Pancreas (tissue), 10 donors: Measurements from ENCODE around the gene FXYD2. TPM values are rescaled to one million over a fixed set of nuclear protein-coding genes. Genes with fewer than 3 reads are reported as not detected.
"Not testable (repeated sequence)": the region's sequence is repeated elsewhere in the genome, so short reads cannot be mapped to it uniquely, and the experiment has no call there.

Experiments used
- ATAC-seq, 4 donors: fragments of 200-7000 bp; cut with Tn5 transposase; one replicate each; pipeline versions ENCODE4 v1.8.0 to v1.9.1; 2020; ENCODE audit warnings: mild to moderate bottlenecking in 4 of 4, moderate library complexity in 4 of 4
- DNase-seq, 6 donors: peaks; one replicate each; pipeline ENCODE4 v3.0.0-alpha.2; 2020
- FAIRE-seq: peaks from 2 replicates; lab custom pipeline; 2012; peaks lifted over from hg19 to GRCh38; lab: Jason Lieb, UNC
- H3K27ac ChIP-seq, 4 donors: fragments of 200-600 bp; sonication (generic); 1 replicate in 3 of 4; 2 replicates in 1 of 4; pipeline versions ENCODE4 v1.5.0 to v1.8.0; 2020
- H3K27me3 ChIP-seq, 4 donors: fragments of 200-600 bp; one replicate each; pipeline ENCODE4 v1.8.0; 2021
- H3K36me3 ChIP-seq, 3 donors: fragments of 200-600 bp; sonication (generic) in 1 of 3; one replicate each; pipeline versions ENCODE4 v1.5.0 to v1.8.0; 2020 to 2021
- H3K4me1 ChIP-seq, 3 donors: fragments of 200-600 bp; one replicate each; pipeline ENCODE4 v1.8.0; 2021
- H3K4me3 ChIP-seq, 4 donors: fragments of 200-600 bp; sonication (generic) in 2 of 4; one replicate each; pipeline versions ENCODE4 v1.5.0 to v1.8.0; 2020 to 2021
- H3K9me3 ChIP-seq, 4 donors: fragments of 200-600 bp; one replicate each; pipeline ENCODE4 v1.8.0; 2021
- WGBS, 2 donors: extraction: QIAGEN DNeasy Blood & Tissue Kit; methylation state at CpG; one replicate each; pipeline ENCODE4 v1.1.7; 2013; 5-methylcytosine and 5-hydroxymethylcytosine counted together
- intact Hi-C, 3 donors: fragments of 100-400 bp; cut with DNase I; formaldehyde crosslinking; loops; one replicate each; pipeline versions ENCODE4 v1.11.1 to v1.14.2; 2022
- polyA plus RNA-seq, 2 donors: library from polyadenylated mRNA; stranded (reverse); fragments of 200-250 nt; gene quantifications; one replicate each; pipeline ENCODE4 v1.2.3, GENCODE V29; 2013
- total RNA-seq, 6 donors: library from RNA; stranded (reverse); fragmentation: NEBNext Ultra II Directional in 4 of 6; extraction: Animal tissue kit (Norgen Biotek cat#: 25700) in 4 of 6; gene quantifications; one replicate each; pipeline versions ENCODE4 v1.2.1 to v1.2.4, GENCODE V29; 2021 to 2023
- TF ChIP-seq, protein P1 (sequence below), 4 donors: fragments of 200-600 bp; sonication (generic) in 3 of 4; IDR thresholded peaks; one replicate each; pipeline versions ENCODE4 v1.5.0 to v1.8.0; 2021; ENCODE audit warnings: antibody characterized with exemption in 4 of 4
- donor health status: healthy with polysubstance abuse.
- donor health status: DM: no; HTN: no; CAD: no; lungs with moderate emphysema.
- donor health status: DM: no; HTN: no; CAD: no.
- donor health status: control.
- donor health status: control.
- donor health status: Bipolar disorder and iron deficiency.
- donor health status: DM: yes; HTN: yes; CAD: no.
- donor health status: DM: no; HTN: no; CAD: no.
- donor health status: DM: no; HTN: no; CAD: no.
- donor health status: DM: yes; HTN: yes; CAD: no.

The FXYD2 gene
- total and polyA plus RNA-seq, 8 donors, result 220 to 2,509 (median 342) TPM

DNA sequence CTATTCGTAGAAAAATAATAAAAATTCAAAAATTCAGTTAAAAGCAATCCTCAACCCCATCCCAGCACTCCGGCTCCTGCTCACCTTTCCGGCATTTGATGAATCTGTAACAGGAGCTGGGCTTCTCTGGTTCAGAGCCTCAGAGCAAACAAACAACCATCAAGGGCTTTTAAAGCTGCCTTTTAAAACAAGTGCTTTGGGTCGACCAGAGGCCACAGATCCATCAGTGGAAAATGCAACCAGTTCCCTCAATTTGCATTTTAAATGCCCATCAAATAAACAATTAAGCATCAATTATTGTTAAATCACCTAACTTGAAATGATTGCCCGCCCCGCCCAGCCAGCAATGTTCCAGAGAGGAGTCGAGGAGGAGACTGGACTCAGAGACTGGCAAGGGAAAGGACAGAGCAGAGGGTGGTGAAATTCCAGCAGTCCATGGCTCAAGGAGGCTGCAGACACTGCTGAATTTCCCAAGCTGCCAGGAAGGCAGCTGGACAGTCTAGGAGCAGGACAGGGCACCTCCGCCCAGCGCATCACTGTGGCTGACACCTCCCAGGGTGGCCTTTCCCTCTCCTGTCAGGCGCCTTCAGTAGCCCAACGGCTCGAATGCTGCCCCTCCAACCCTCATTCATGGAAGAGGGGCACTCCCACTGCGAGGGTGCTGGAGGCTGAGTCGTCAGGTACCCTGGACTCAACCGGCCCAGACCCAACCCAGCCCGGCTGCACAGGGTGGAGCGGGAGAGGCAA lies 44.4 kb upstream of the FXYD2 start:
- no peaks in the 10 kb centered on the region for H3K9me3 ChIP-seq
- intact Hi-C loops, result no loop called here
- H3K4me3 ChIP-seq, result no peak overlapping the region
- TF ChIP-seq, protein P1, sequence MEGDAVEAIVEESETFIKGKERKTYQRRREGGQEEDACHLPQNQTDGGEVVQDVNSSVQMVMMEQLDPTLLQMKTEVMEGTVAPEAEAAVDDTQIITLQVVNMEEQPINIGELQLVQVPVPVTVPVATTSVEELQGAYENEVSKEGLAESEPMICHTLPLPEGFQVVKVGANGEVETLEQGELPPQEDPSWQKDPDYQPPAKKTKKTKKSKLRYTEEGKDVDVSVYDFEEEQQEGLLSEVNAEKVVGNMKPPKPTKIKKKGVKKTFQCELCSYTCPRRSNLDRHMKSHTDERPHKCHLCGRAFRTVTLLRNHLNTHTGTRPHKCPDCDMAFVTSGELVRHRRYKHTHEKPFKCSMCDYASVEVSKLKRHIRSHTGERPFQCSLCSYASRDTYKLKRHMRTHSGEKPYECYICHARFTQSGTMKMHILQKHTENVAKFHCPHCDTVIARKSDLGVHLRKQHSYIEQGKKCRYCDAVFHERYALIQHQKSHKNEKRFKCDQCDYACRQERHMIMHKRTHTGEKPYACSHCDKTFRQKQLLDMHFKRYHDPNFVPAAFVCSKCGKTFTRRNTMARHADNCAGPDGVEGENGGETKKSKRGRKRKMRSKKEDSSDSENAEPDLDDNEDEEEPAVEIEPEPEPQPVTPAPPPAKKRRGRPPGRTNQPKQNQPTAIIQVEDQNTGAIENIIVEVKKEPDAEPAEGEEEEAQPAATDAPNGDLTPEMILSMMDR (IDR thresholded peaks at IDR 0.05), result no peak
- FAIRE-seq, result no peak
- ATAC-seq, result peak in 2 of 4 donors; percentile 56 to 72
- no peaks in the 10 kb centered on the region for H3K27me3 ChIP-seq
- peak in 1 of 6 donors; percentile 33 for DNase-seq
- H3K36me3 ChIP-seq, result no peaks in the 10 kb centered on the region
- 76 to 77% methylated on average over 17 of the region's 17 CpGs for WGBS, 2 donors
- H3K4me1 ChIP-seq, result no peaks in the 10 kb centered on the region
- H3K27ac ChIP-seq, result no peak overlapping the region

DNA sequence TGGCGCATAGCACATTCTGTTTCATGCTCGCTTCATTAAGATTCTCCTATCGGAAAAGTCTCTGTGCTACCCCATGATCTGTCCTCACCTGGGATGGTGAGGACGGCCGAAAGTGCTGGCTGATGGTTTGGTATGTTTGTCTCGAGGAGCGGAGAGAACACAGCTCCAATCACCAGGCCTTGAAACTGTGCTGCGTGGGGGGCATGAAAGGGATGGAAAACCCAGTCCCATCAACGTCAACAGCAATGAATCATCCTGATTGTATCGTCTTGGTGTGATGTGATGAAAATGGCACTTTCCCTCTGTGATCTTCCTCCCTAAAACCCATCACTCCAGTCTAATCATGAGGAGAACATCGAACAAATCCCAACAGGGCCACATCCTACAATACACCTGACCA lies 43.5 kb upstream of the FXYD2 start:
- H3K4me1 ChIP-seq, result no peaks in the 10 kb centered on the region
- H3K27me3 ChIP-seq, result no peaks in the 10 kb centered on the region
- H3K4me3 ChIP-seq, result no peak overlapping the region
- TF ChIP-seq, protein P1 (IDR thresholded peaks at IDR 0.05), result no peak
- H3K27ac ChIP-seq, result no peak overlapping the region
- no peak for DNase-seq
- FAIRE-seq, result no peak
- 69 to 70% methylated on average over 11 of the region's 11 CpGs for WGBS, 2 donors
- no peaks in the 10 kb centered on the region for H3K9me3 ChIP-seq
- intact Hi-C loops, result no loop called here
- ATAC-seq, result no peak
- H3K36me3 ChIP-seq, result no peaks in the 10 kb centered on the region

DNA sequence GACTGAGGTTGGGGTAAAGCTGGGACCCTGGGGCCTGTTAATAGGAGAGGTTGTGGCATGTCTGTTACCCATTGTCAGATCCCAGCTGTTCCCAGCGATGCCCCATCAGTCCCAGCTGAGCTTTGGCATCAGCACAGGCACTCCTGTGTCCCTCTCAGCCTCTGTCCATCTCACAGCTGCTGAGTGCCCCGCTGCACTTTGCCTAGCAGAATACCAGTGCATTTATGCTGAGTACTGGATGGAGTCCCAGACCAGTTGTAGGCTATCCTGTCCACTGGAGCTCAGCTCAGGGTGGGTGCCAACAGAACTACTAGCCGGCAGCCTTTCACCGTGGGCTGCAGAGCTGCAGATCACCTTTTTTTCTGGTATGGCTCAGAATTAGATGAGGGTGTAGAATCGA lies 42.0 kb upstream of the FXYD2 start:
- no peak for ATAC-seq
- WGBS, 2 donors, result 61 to 72% methylated on average over 5 of the region's 5 CpGs
- no peaks in the 10 kb centered on the region for H3K27me3 ChIP-seq
- H3K9me3 ChIP-seq, result no peaks in the 10 kb centered on the region
- no peak for FAIRE-seq
- H3K36me3 ChIP-seq, result no peaks in the 10 kb centered on the region
- intact Hi-C loops, result no loop called here
- TF ChIP-seq, protein P1 (IDR thresholded peaks at IDR 0.05), result no peak
- no peak overlapping the region for H3K4me3 ChIP-seq
- no peak overlapping the region for H3K27ac ChIP-seq
- H3K4me1 ChIP-seq, result no peaks in the 10 kb centered on the region
- no peak for DNase-seq

DNA sequence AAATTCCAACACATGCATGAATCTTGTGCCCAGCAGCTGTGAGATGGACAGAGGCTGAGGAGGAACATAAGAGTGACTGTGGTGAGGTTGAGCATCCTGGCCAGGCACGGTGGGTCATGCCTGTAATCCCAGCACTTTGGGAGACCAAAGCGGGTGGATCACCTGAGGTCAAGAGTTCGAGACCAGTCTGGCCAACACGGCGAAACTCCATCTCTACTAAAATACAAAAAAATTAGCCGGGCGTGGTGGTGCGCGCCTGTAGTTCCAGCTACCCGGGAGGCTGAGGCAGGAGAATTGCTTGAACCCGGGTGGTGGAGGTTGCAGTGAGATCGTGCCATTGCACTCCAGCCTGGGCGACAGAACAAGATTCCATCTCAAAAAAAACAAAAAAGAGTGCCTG lies 41.0 kb upstream of the FXYD2 start:
- intact Hi-C loops, H3K27me3 ChIP-seq, FAIRE-seq, ATAC-seq, H3K4me1 ChIP-seq, H3K9me3 ChIP-seq, H3K4me3 ChIP-seq, H3K36me3 ChIP-seq, DNase-seq, H3K27ac ChIP-seq: not testable (repeated sequence)
- 86 to 87% methylated on average over 13 of the region's 13 CpGs for WGBS, 2 donors

DNA sequence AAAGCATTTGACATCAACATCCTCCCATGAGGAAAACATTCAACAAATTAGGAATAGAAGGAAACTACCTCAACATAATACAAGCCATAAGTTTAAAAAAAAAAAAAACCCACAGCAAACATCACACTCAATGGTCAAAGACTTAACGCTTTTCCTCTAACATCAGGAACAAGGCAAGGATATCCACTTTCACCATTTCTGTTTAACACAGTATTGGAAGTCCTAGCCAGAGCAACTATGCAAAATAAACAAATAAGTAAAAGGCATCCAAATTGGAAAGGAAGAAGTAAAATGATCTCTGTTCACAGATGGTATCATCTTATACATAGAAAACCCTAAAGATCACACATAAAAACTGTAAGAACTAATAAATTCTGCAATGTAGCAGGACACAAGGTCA lies 38.8 kb upstream of the FXYD2 start:
- ATAC-seq, result no peak
- TF ChIP-seq, protein P1 (IDR thresholded peaks at IDR 0.05), result no peak
- H3K4me3 ChIP-seq, result no peak overlapping the region
- H3K4me1 ChIP-seq, result no peaks in the 10 kb centered on the region
- 91 to 93% methylated on average over 1 of the region's 1 CpG for WGBS, 2 donors
- H3K27me3 ChIP-seq, result no peaks in the 10 kb centered on the region
- no peak for DNase-seq
- no peaks in the 10 kb centered on the region for H3K36me3 ChIP-seq
- intact Hi-C loops, result no loop called here
- no peak overlapping the region for H3K27ac ChIP-seq
- no peak for FAIRE-seq
- H3K9me3 ChIP-seq, result no peaks in the 10 kb centered on the region
